Measurements from ENCODE around the gene FERMT3.
A peak's percentile ranks its signal among the peaks of the same experiment; 100 is the strongest.
"Not testable (repeated sequence)": the region's sequence is repeated elsewhere in the genome, so short reads cannot be mapped to it uniquely, and the experiment has no call there.

The FERMT3 gene

DNA sequence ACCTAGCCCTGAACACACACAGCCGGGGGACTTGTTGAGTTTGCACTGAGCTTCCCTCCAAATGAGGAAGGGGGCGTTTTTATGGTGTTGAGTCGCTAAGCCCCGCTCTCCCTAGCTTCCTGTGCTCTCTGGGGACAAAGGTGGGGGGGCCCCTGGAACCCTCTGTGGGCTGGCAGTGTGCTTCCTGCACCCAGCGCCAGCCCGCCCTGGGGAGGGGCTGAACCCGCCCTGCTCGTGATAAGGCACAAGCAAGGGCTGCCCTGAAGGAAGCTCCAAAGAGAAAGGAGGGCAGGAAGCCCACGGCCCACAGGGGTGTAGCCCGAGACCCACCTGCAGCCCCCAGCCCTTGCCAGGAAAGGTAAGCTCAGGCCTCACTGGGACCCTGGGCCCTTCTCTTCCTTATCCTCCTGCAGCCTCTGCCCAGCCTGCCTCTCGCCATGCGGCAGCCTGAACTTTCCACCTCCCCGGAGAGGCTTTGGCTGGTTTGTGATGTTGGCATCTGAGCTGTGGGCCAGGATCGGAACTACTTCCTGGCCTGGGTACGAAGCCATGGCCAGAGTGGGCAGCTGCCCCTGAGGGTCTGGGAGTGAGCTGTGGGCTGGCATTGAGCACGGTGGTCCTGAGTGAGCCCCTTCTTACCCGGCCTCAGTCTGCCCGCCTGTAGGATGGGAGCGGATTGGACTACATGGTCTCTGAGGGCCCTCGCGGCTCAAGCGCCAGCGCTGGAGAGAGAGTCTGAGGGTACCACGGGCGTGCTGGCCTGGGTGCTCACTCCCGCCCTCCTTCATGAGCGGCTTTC is at the start of gene FERMT3:
TSS of gene FERMT3 (plus strand) at position 265 of the 799 bp plus-strand sequence. CDS start 644 bp downstream, outside the sequence.
- no peaks in the 10 kb centered on the region for H3K27me3 Mint-ChIP-seq (ENCODE audit: low read depth)
- peaks cover 28% of the 10 kb centered on the region for H3K36me3 Mint-ChIP-seq (ENCODE audit: low read depth)
- no peak for TF ChIP-seq CTCF (IDR thresholded peaks at IDR 0.05; ENCODE audit: unreplicated experiment in 3 of 3)
- peak within 1 kb of the TSS; percentile 84 to 92 (median 88) for H3K27ac Mint-ChIP-seq
- peaks cover 24% of the 10 kb centered on the region for H3K4me1 Mint-ChIP-seq
- no peaks in the 10 kb centered on the region for H3K9me3 Mint-ChIP-seq
- no peak within 1 kb of the TSS for H3K4me3 Mint-ChIP-seq

DNA sequence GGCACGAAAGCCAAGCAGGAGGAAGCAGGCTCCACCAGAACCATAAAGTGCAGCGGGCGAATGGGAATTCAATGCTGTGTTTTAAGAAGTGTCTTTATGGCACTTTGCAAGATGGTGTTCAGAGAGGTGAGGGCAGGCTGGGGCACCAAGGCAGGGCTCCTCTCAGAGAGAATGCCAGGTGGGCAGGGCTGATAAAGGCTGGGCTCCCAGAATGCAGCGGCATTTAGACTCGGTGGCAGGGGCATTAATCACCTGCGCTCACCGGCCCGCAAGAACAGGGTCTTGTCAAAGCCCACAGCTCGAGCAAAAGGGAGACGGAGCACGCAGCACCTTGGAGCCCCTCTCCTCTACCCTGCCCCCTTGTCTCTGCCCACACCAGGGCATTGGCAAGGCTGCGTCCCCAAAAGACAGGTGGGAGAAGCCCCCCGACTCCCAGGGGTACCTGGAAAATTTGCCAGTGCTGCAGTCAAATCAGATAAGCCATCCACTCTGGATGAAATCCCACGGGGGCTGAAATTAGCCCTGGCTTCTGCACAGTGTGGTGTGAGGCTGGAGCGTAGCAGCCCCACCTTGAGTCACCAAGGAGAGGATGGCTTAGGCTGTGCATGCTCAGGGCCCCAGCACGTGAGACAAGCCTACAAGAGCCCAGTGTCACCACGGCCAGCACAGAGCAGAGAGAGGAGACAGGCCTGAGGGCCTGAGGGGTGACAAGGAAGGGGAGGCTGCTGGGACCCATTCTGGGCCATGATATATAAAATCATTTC is 48.7 kb upstream of the FERMT3 start:
- H3K27me3 Mint-ChIP-seq (ENCODE audit: low read depth), result peaks cover 4% of the 10 kb centered on the region
- no peaks in the 10 kb centered on the region for H3K9me3 Mint-ChIP-seq
- H3K4me3 Mint-ChIP-seq, result no peak overlapping the region
- H3K4me1 Mint-ChIP-seq, result peaks cover 9% of the 10 kb centered on the region
- H3K36me3 Mint-ChIP-seq (ENCODE audit: low read depth), result no peaks in the 10 kb centered on the region
- no peak for TF ChIP-seq CTCF (IDR thresholded peaks at IDR 0.05; ENCODE audit: unreplicated experiment in 3 of 3)
- peak overlapping the region in 1 of 3 experiments; percentile 23 for H3K27ac Mint-ChIP-seq

- H3K27me3 Mint-ChIP-seq (ENCODE audit: low read depth), result no peaks in the 10 kb centered on the region
- peaks cover 7% of the 10 kb centered on the region for H3K4me1 Mint-ChIP-seq
- no peaks in the 10 kb centered on the region for H3K9me3 Mint-ChIP-seq
- H3K4me3 Mint-ChIP-seq, result no peak overlapping the region
- H3K27ac Mint-ChIP-seq, result no peak overlapping the region
- no peaks in the 10 kb centered on the region for H3K36me3 Mint-ChIP-seq (ENCODE audit: low read depth)
- TF ChIP-seq CTCF (IDR thresholded peaks at IDR 0.05; ENCODE audit: unreplicated experiment in 3 of 3), result no peak
Measured at GRCh38 chr11:64161037-64161436, 45.5 kb upstream of the FERMT3 start.

DNA sequence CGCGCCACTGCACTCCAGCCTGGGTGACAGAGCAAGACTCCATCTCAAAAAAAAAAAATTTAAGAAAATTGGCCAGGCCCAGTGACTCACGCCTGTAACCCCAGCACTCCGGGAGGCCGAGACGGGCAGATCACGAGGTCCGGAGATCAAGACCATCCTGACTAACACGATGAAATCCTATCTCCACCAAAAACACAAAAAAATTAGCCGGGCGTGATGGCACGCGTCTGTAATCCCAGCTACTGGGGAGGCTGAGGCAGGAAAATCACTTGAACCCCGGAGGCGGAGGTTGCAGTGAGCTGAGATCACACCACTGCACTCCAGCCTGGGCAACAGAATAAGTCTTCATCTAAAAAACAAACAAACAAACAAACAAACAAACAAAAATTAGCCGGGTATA is 43.8 kb upstream of the FERMT3 start:
- not testable (repeated sequence) for H3K9me3 Mint-ChIP-seq; H3K36me3 Mint-ChIP-seq (ENCODE audit: low read depth); H3K27me3 Mint-ChIP-seq (ENCODE audit: low read depth); H3K4me3 Mint-ChIP-seq; H3K27ac Mint-ChIP-seq
- peaks cover 12% of the 10 kb centered on the region for H3K4me1 Mint-ChIP-seq

GRCh38 chr11:64163951-64164350 is 42.6 kb upstream of the FERMT3 start:
- Mint-ChIP-seq H3K27ac (no peak overlapping the region), H3K9me3 (no peaks in the 10 kb centered on the region), H3K4me3 (peak overlapping the region; percentile 46 to 90 (median 56)), H3K36me3 (ENCODE audit: low read depth) (no peaks in the 10 kb centered on the region), H3K27me3 (ENCODE audit: low read depth) (peaks cover 4% of the 10 kb centered on the region), H3K4me1 (peaks cover 19% of the 10 kb centered on the region)
- TF ChIP-seq CTCF (IDR thresholded peaks at IDR 0.05; ENCODE audit: unreplicated experiment in 3 of 3), result no peak

All from nephron (organoid).